ENCODE measurements around the gene SATB1.
"Not testable (repeated sequence)": the region's sequence is repeated elsewhere in the genome, so short reads cannot be mapped to it uniquely, and the experiment has no call there.

Gene SATB1

GRCh38 chr3:18346097-18346496 lies 79.0 kb downstream of the SATB1 start:
- intact Hi-C loops (cut with micrococcal nuclease) = no loop called here
- no peak overlapping the region for H3K27ac Mint-ChIP-seq

DNA sequence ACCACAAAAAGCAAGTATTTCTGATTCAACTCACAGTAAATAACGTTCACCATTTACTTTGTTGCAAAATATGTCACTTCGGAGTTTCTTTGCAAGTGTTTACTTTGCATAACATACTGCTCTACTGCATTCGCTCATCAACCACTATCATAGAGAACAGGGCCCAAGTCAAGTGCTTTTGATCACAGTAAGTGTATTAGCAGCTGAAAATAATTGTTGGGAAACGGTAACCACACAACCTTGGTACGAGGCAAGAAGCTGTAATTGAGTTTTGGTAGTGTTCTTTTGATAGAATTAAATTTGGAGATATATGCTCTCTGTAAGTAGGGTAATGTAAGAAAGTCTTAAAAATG lies 80.1 kb downstream of the SATB1 start:
- H3K36me3 Mint-ChIP-seq (ENCODE audit: low read depth) = peaks cover 15% of the 10 kb centered on the region

More at GRCh38 chr3:18346097-18346496, 79.0 kb downstream of the SATB1 start:
- Mint-ChIP-seq H3K4me3 (no peak overlapping the region), H3K36me3 (ENCODE audit: low read depth) (peaks cover 21% of the 10 kb centered on the region), H3K27me3 (no peaks in the 10 kb centered on the region), H3K4me1 (ENCODE audit: low read depth) (no peaks in the 10 kb centered on the region), H3K9me3 (no peaks in the 10 kb centered on the region)

GRCh38 chr3:18344306-18345014 lies 80.7 kb downstream of the SATB1 start:
- H3K4me3 Mint-ChIP-seq = no peak overlapping the region
- no peaks in the 10 kb centered on the region for H3K4me1 Mint-ChIP-seq (ENCODE audit: low read depth)
- intact Hi-C loops (cut with micrococcal nuclease) = no loop called here
- H3K27me3 Mint-ChIP-seq = no peaks in the 10 kb centered on the region
- peaks cover 9% of the 10 kb centered on the region for H3K36me3 Mint-ChIP-seq (ENCODE audit: low read depth)
- no peaks in the 10 kb centered on the region for H3K9me3 Mint-ChIP-seq
- no peak overlapping the region for H3K27ac Mint-ChIP-seq

More for the DNA sequence above, 80.1 kb downstream of the SATB1 start:
- Mint-ChIP-seq H3K27me3 (no peaks in the 10 kb centered on the region), H3K4me3 (no peak overlapping the region), H3K4me1 (ENCODE audit: low read depth) (no peaks in the 10 kb centered on the region), H3K9me3 (no peaks in the 10 kb centered on the region), H3K27ac (no peak overlapping the region)
- intact Hi-C loops (cut with micrococcal nuclease) = no loop called here

- Mint-ChIP-seq H3K4me1 (ENCODE audit: low read depth) (no peaks in the 10 kb centered on the region), H3K36me3 (ENCODE audit: low read depth) (peaks cover 3% of the 10 kb centered on the region), H3K27me3 (no peaks in the 10 kb centered on the region), H3K27ac (no peak overlapping the region), H3K4me3 (no peak overlapping the region), H3K9me3 (no peaks in the 10 kb centered on the region)
- intact Hi-C loops (cut with micrococcal nuclease) = no loop called here
Measured at GRCh38 chr3:18343809-18344208, 81.3 kb downstream of the SATB1 start.

GRCh38 chr3:18338827-18339514 lies 86.2 kb downstream of the SATB1 start:
- no peak overlapping the region for H3K27ac Mint-ChIP-seq
- intact Hi-C loops (cut with micrococcal nuclease) = no loop called here

DNA sequence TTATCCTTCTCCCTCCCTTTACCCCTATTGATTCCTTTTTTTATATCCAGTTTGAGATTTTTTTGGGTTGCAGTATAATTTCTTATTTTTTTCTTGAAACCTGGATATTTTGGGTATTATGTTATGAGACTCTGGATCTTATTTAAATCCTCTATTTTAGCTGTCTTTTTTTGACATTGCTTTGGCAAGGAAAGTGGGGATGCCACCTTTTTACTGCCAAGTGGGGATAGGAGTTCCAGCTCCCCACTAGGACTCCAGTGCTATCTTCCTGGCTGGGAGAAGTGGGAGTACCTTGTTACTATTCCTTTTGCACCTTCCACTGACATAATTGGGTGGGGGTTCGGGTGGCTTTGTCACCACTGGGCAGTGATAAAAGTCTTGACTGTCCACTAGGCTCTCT lies 87.9 kb downstream of the SATB1 start:
- peaks cover 8% of the 10 kb centered on the region for H3K9me3 Mint-ChIP-seq
- H3K36me3 Mint-ChIP-seq (ENCODE audit: low read depth) = no peaks in the 10 kb centered on the region
- intact Hi-C loops (cut with micrococcal nuclease) = no loop called here

More at GRCh38 chr3:18338827-18339514, 86.2 kb downstream of the SATB1 start:
- no peak overlapping the region for H3K4me3 Mint-ChIP-seq
- H3K36me3 Mint-ChIP-seq (ENCODE audit: low read depth) = no peaks in the 10 kb centered on the region
- H3K27me3 Mint-ChIP-seq = no peaks in the 10 kb centered on the region
- no peaks in the 10 kb centered on the region for H3K9me3 Mint-ChIP-seq
- H3K4me1 Mint-ChIP-seq (ENCODE audit: low read depth) = peaks cover 10% of the 10 kb centered on the region

GRCh38 chr3:18334837-18335601 lies 90.1 kb downstream of the SATB1 start:
- Mint-ChIP-seq H3K4me3 (no peak overlapping the region), H3K36me3 (ENCODE audit: low read depth) (no peaks in the 10 kb centered on the region), H3K27ac (no peak overlapping the region), H3K4me1 (ENCODE audit: low read depth) (peaks cover 10% of the 10 kb centered on the region), H3K9me3 (peaks cover 16% of the 10 kb centered on the region), H3K27me3 (no peaks in the 10 kb centered on the region)
- intact Hi-C loops (cut with micrococcal nuclease) = no loop called here

More for the DNA sequence above, 87.9 kb downstream of the SATB1 start:
- peaks cover 10% of the 10 kb centered on the region for H3K4me1 Mint-ChIP-seq (ENCODE audit: low read depth)
- no peaks in the 10 kb centered on the region for H3K27me3 Mint-ChIP-seq
- no peak overlapping the region for H3K4me3 Mint-ChIP-seq
- H3K27ac Mint-ChIP-seq = no peak overlapping the region

DNA sequence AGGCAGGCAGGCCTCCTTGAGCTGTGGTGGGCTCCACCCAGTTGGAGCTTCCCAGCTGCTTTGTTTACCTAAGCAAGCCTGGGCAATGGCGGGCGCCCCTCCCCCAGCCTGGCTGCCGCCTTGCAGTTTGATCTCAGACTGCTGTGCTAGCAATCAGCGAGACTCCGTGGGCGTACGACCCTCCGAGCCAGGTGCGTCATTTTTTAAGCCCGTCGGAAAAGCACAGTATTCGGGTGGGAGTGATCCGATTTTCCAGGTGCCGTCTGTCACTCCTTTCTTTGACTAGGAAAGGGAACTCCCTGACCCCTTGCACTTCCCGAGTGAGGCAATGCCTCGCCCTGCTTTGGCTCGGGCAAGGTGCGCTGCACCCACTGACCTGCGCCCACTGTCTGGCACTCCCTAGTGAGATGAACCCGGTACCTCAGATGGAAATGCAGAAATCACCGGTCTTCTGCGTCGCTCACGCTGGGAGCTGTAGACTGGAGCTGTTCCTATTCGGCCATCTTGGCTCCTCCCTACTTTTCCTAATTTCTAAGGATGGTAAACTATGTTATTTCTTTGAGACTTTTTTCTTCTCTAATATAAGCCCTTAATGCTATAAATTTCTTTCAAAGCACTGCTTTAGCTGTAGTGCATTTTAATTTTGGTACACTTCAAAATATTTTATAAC lies 94.2 kb downstream of the SATB1 start:
- H3K27me3 Mint-ChIP-seq; H3K4me1 Mint-ChIP-seq (ENCODE audit: low read depth); H3K27ac Mint-ChIP-seq; H3K4me3 Mint-ChIP-seq; H3K36me3 Mint-ChIP-seq (ENCODE audit: low read depth); intact Hi-C loops (cut with micrococcal nuclease): not testable (repeated sequence)
- H3K9me3 Mint-ChIP-seq = peaks cover 26% of the 10 kb centered on the region

GRCh38 chr3:18308096-18308650 lies 117.0 kb downstream of the SATB1 start:
- Mint-ChIP-seq H3K27me3 (no peaks in the 10 kb centered on the region), H3K4me3 (no peak overlapping the region), H3K9me3 (no peaks in the 10 kb centered on the region), H3K36me3 (ENCODE audit: low read depth) (no peaks in the 10 kb centered on the region), H3K4me1 (ENCODE audit: low read depth) (peaks cover 8% of the 10 kb centered on the region), H3K27ac (no peak overlapping the region)
- intact Hi-C loops (cut with micrococcal nuclease) = no loop called here

GRCh38 chr3:18307529-18307928 lies 117.6 kb downstream of the SATB1 start:
- no peak overlapping the region for H3K27ac Mint-ChIP-seq
- peaks cover 8% of the 10 kb centered on the region for H3K4me1 Mint-ChIP-seq (ENCODE audit: low read depth)
- intact Hi-C loops (cut with micrococcal nuclease) = no loop called here
- H3K4me3 Mint-ChIP-seq = no peak overlapping the region
- H3K27me3 Mint-ChIP-seq = no peaks in the 10 kb centered on the region
- no peaks in the 10 kb centered on the region for H3K36me3 Mint-ChIP-seq (ENCODE audit: low read depth)
- no peaks in the 10 kb centered on the region for H3K9me3 Mint-ChIP-seq

DNA sequence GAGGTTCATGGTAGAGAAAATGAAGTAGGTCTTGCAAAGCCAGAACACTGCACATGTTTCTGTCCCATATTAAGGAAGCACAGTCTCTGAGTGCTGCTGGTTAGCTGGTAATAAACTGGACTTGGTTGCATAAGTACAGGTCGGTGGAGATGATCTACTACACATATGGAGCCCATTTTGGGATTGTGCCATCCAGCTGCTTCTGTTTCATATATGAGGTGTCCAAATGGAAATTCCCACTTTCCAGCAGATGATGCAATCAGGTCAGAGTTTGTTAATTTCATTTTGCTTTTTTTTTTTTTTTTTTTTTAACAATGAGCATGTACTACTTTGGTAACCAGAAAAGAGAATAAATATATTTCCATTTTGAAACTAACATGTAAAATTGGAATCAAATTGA lies 122.6 kb downstream of the SATB1 start:
- Mint-ChIP-seq H3K27me3 (no peaks in the 10 kb centered on the region), H3K27ac (no peak overlapping the region), H3K4me3 (no peak overlapping the region)

GRCh38 chr3:18301781-18302180 lies 123.4 kb downstream of the SATB1 start:
- intact Hi-C loops (cut with micrococcal nuclease) = no loop called here
- no peaks in the 10 kb centered on the region for H3K27me3 Mint-ChIP-seq
- no peak overlapping the region for H3K27ac Mint-ChIP-seq
- H3K4me1 Mint-ChIP-seq (ENCODE audit: low read depth) = no peaks in the 10 kb centered on the region
- no peak overlapping the region for H3K4me3 Mint-ChIP-seq
- no peaks in the 10 kb centered on the region for H3K36me3 Mint-ChIP-seq (ENCODE audit: low read depth)
- peaks cover 27% of the 10 kb centered on the region for H3K9me3 Mint-ChIP-seq

More for the DNA sequence above, 122.6 kb downstream of the SATB1 start:
- Mint-ChIP-seq H3K36me3 (ENCODE audit: low read depth) (no peaks in the 10 kb centered on the region), H3K4me1 (ENCODE audit: low read depth) (no peaks in the 10 kb centered on the region), H3K9me3 (peaks cover 20% of the 10 kb centered on the region)
- intact Hi-C loops (cut with micrococcal nuclease) = no loop called here

- H3K4me1 Mint-ChIP-seq (ENCODE audit: low read depth) = no peaks in the 10 kb centered on the region
- H3K4me3 Mint-ChIP-seq = no peak overlapping the region
- intact Hi-C loops (cut with micrococcal nuclease) = no loop called here
- no peaks in the 10 kb centered on the region for H3K36me3 Mint-ChIP-seq (ENCODE audit: low read depth)
- no peaks in the 10 kb centered on the region for H3K27me3 Mint-ChIP-seq
- H3K9me3 Mint-ChIP-seq = peaks cover 36% of the 10 kb centered on the region
- H3K27ac Mint-ChIP-seq = no peak overlapping the region
Measured at GRCh38 chr3:18300916-18301315, 124.2 kb downstream of the SATB1 start.

Data from dendritic cell treated with granulocyte-macrophage colony-stimulating factor and Interleukin-4, amounts not matched to agents 40 ng/mL and 50 ng/mL, for 4 days (primary cell).